OCI-LY1 (cell line): Measurements from ENCODE around the gene CRADD.

Experiments used
- H2AFZ ChIP-seq: fragments of 200-600 bp; sonication (generic), shearing (Covaris generic); 2 replicates; pipeline ENCODE4 v1.6.0; 2014; ENCODE audit warnings: antibody characterized with exemption, mild to moderate bottlenecking, low read length
- H3F3A ChIP-seq: fragments of 200-600 bp; sonication (generic), shearing (Covaris generic); 2 replicates; pipeline ENCODE4 v1.6.0; 2014; ENCODE audit warnings: mild to moderate bottlenecking, antibody characterized with exemption, low read length, moderate library complexity; ENCODE audit not compliant: insufficient read depth
- H3K27ac ChIP-seq: fragments of 200-600 bp; sonication (generic); 2 replicates; pipeline ENCODE4 v1.5.1; 2014; ENCODE audit warnings: low read length, mixed run types, mild to moderate bottlenecking, low read depth; ENCODE audit not compliant: poor library complexity, severe bottlenecking
- H3K27me3 ChIP-seq: fragments of 200-600 bp; sonication (generic); 2 replicates; pipeline ENCODE4 v1.6.0; 2014; ENCODE audit warnings: antibody characterized with exemption, mild to moderate bottlenecking, low read length, moderate library complexity; ENCODE audit not compliant: insufficient read depth
- H3K36me3 ChIP-seq: fragments of 200-600 bp; sonication (generic); 2 replicates; pipeline ENCODE4 v1.6.1; 2014; ENCODE audit warnings: mild to moderate bottlenecking, antibody characterized with exemption, low read length, moderate library complexity, mixed read lengths; ENCODE audit not compliant: insufficient read depth
- H3K4me1 ChIP-seq: fragments of 200-600 bp; sonication (generic); 2 replicates; pipeline ENCODE4 v1.5.1; 2014; ENCODE audit warnings: mild to moderate bottlenecking, low read length, moderate library complexity; ENCODE audit not compliant: insufficient read depth, severe bottlenecking
- H3K4me2 ChIP-seq: fragments of 200-600 bp; sonication (generic), shearing (Covaris generic); 2 replicates; pipeline ENCODE4 v1.6.1; 2014; ENCODE audit warnings: low read length
- H3K4me3 ChIP-seq: fragments of 200-600 bp; sonication (generic); 2 replicates; pipeline ENCODE4 v1.5.1; 2014; ENCODE audit warnings: low read length, low read depth, mild to moderate bottlenecking, mixed read lengths; ENCODE audit not compliant: poor library complexity, severe bottlenecking
- H3K79me2 ChIP-seq: fragments of 200-600 bp; shearing (Covaris generic); 2 replicates; pipeline ENCODE4 v1.6.1; 2016; ENCODE audit warnings: mixed run types, low read length, mixed read lengths; ENCODE audit not compliant: insufficient read depth
- H3K9ac ChIP-seq: fragments of 200-600 bp; sonication (generic), shearing (Covaris generic); 2 replicates; pipeline ENCODE4 v1.6.1; 2014; ENCODE audit warnings: mild to moderate bottlenecking, low read length, mixed read lengths
- H3K9me2 ChIP-seq: fragments of 200-600 bp; sonication (generic), shearing (Covaris generic); 2 replicates; pipeline ENCODE4 v1.6.1; 2014; ENCODE audit warnings: low read depth, mild to moderate bottlenecking, low read length, mixed read lengths
- H3K9me3 ChIP-seq: fragments of 200-600 bp; shearing (Covaris generic); 2 replicates; pipeline ENCODE4 v1.6.1; 2014; ENCODE audit warnings: low read length, mixed read lengths
- H4K20me1 ChIP-seq: fragments of 200-600 bp; sonication (generic), shearing (Covaris generic); 2 replicates; pipeline ENCODE4 v1.6.0; 2016; ENCODE audit warnings: mild to moderate bottlenecking, low read length; ENCODE audit not compliant: insufficient read depth
- CTCF ChIP-seq: fragments of 200-600 bp; sonication (generic), shearing (Covaris generic); IDR thresholded peaks from 2 replicates; pipeline ENCODE4 v1.5.1; 2017; ENCODE audit warnings: mild to moderate bottlenecking, antibody characterized with exemption, low read length, moderate library complexity, mixed read lengths
- EZH2 ChIP-seq: fragments of 200-600 bp; sonication (generic), shearing (Covaris generic); IDR thresholded peaks from 2 replicates; pipeline ENCODE4 v1.8.0; 2017; ENCODE audit warnings: borderline replicate concordance, mixed run types, mild to moderate bottlenecking, antibody characterized with exemption, low read length, moderate library complexity, mixed read lengths

CRADD gene

GRCh38 chr12:93793983-93794382, 116.8 kb downstream of the CRADD start:
- peaks cover 6% of the 10 kb centered on the region for H3K4me1 ChIP-seq
- H3K4me3 ChIP-seq = no peak overlapping the region
- no peak overlapping the region for H3K4me2 ChIP-seq
- no peaks in the 10 kb centered on the region for H3K79me2 ChIP-seq
- H4K20me1 ChIP-seq = no peaks in the 10 kb centered on the region
- no peak overlapping the region for H2AFZ ChIP-seq
- no peaks in the 10 kb centered on the region for H3K9me2 ChIP-seq
- no peak for TF ChIP-seq CTCF
- no peak for TF ChIP-seq EZH2
- no peak overlapping the region for H3K9ac ChIP-seq
- no peaks in the 10 kb centered on the region for H3F3A ChIP-seq
- no peaks in the 10 kb centered on the region for H3K27me3 ChIP-seq
- no peaks in the 10 kb centered on the region for H3K9me3 ChIP-seq
- no peaks in the 10 kb centered on the region for H3K36me3 ChIP-seq
- H3K27ac ChIP-seq = no peak overlapping the region

GRCh38 chr12:93794738-93795137, 117.6 kb downstream of the CRADD start:
- Histone ChIP-seq H3K27ac (no peak overlapping the region), H3K79me2 (no peaks in the 10 kb centered on the region), H3K4me1 (peaks cover 6% of the 10 kb centered on the region), H3K4me3 (no peak overlapping the region), H2AFZ (no peak overlapping the region), H3K36me3 (no peaks in the 10 kb centered on the region), H3K27me3 (no peaks in the 10 kb centered on the region), H3K9me3 (no peaks in the 10 kb centered on the region), H3K9me2 (no peaks in the 10 kb centered on the region), H3K4me2 (no peak overlapping the region), H3F3A (no peaks in the 10 kb centered on the region), H4K20me1 (no peaks in the 10 kb centered on the region), H3K9ac (no peak overlapping the region)
- no peak for TF ChIP-seq CTCF
- TF ChIP-seq EZH2 = no peak

- Histone ChIP-seq H3K9ac (no peak overlapping the region), H3K9me2 (no peaks in the 10 kb centered on the region), H3K27me3 (no peaks in the 10 kb centered on the region), H2AFZ (no peak overlapping the region), H3K4me1 (peaks cover 6% of the 10 kb centered on the region), H4K20me1 (no peaks in the 10 kb centered on the region), H3K36me3 (no peaks in the 10 kb centered on the region), H3K4me2 (no peak overlapping the region), H3K9me3 (no peaks in the 10 kb centered on the region), H3K27ac (no peak overlapping the region), H3K79me2 (no peaks in the 10 kb centered on the region), H3K4me3 (no peak overlapping the region), H3F3A (no peaks in the 10 kb centered on the region)
- no peak for TF ChIP-seq EZH2
- no peak for TF ChIP-seq CTCF
Observed at GRCh38 chr12:93795352-93795751, 118.2 kb downstream of the CRADD start.
